Non-pigmented ciliary epithelial cell (primary cell): ENCODE measurements around the gene PRSS22.
"Not testable (repeated sequence)": the region's sequence is repeated elsewhere in the genome, so short reads cannot be mapped to it uniquely, and the experiment has no call there.

Source experiments
- DNase-seq: peaks from one replicate; pipeline ENCODE4 v3.0.0-alpha.2; 2010; ENCODE audit warnings: low read depth

Gene PRSS22

GRCh38 chr16:2857451-2858244, at the start of gene PRSS22:
TSS of gene PRSS22 (minus strand) at chr16:2858170. CDS start at chr16:2858104, 66 bp downstream.
- no peak for DNase-seq

- DNase-seq = not testable (repeated sequence)
Measured at GRCh38 chr16:2907084-2907753, 49.2 kb upstream of the PRSS22 start.

- no peak for DNase-seq
Measured at GRCh38 chr16:2905988-2906387, 48.0 kb upstream of the PRSS22 start.

DNA sequence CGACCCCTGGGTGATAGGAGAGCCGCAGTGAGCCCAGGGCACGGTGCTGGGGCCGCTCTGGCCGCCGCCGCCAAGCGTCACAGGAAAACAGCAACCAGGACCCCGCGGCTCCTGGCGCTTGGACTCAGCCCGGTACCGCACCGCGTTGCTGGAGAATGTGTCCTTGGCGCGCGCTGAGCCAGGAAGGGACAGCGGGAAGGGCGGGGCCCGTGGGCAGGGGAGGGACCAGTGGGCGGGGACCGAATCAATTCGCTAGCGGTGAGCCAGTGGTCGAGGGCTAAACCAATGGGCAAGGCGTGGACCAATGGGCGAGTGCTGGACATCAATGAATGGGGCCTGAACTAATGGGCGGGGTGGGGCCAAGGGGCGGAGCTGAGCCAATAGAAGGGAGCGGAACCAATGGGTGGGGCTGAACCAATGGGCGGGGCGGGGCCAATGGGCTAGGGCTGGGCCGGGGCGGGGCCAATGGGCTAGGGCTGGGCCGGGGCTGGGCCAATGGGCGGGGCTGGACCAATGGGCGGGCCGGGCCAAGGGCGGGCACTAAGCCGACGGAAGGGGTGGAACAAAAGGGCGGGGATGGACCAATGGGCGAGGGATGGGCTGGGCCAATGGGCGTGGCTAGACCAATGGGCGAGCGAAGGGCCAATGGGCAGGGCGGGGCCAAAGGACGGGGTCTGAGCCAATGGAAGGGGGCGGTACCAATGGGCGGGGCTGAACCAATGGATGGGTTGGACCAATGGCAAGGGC, 47.4 kb upstream of the PRSS22 start:
- peak; percentile 98 for DNase-seq

DNA sequence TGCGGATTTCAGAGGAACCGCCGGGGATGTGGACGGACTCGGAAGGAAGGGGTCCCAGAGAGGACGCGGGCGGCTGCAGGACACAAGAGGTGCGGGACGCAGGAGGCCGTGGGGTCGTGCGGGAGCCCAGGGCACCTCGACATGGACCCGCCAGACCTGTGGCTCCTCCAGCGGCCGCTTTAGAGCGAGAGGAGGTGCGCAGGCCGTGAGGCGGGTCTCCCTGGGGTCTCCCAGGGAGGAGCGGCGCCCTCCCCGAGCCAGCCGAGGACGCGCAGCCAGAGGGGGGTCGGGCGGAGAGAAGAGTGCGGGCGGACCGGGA, 46.9 kb upstream of the PRSS22 start:
- no peak for DNase-seq

GRCh38 chr16:2904100-2904921, 46.3 kb upstream of the PRSS22 start:
- no peak for DNase-seq

DNA sequence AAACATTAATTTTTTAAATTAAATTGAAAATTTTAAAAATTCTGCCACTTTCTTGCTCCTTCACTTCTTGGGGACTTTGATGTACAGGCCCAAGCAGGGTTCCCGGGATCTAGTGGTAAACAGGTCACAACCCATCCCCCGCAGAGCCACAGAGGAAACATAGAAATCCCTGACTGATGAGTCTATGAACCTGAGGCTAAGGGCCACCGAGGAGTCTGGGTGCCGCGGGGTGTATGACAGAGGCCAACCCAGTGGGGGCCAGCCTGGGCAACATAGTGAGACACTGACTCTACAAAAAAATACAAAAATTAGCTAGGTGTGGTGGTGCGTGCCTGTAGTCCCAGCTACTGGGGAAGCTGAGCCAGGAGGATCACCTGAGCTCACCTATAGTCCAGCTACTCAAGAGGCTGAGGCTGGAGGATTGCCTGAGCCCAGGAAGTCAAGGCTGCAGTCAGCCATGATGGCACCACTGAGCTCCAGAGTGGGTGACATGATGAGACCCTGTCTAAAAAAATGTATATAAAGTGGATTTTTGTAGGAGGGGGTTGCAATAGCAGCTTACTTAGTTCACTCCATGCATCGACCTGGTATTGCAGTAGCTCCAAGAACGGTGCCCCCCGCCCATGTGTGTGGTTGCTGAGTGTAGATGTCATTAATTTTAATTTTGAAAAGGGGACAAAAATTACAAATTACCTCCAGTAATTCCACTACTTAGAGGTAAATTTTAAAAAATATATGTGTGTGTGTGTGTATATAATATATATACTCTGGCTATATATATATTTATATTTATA, 44.6 kb upstream of the PRSS22 start:
- DNase-seq = no peak

GRCh38 chr16:2900526-2901075, 42.6 kb upstream of the PRSS22 start:
- DNase-seq = no peak

DNA sequence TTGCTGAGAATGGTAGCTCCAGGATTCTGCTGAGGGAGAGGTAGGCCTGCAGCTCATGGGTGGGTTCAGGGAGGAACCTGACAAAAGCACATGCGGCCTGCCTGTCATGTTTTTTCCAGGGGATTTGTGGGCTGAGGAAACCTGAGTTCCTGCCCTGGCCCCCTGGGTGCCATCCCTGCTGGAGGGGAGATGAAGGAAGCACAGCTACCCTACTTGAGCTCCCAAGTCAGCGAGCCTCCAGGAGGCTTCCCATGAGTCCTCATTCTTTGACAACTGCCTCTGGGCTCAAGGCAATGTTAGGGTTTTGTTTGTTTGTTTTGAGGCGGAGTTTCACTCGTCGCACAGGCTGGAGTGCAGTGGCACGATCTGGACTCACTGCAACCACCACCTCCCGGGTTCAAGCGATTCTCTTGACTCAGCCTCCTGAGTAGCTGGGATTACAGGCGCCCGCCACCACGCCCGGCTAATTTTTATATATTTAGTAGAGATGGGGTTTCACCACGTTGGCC, 41.6 kb upstream of the PRSS22 start:
- no peak for DNase-seq

DNA sequence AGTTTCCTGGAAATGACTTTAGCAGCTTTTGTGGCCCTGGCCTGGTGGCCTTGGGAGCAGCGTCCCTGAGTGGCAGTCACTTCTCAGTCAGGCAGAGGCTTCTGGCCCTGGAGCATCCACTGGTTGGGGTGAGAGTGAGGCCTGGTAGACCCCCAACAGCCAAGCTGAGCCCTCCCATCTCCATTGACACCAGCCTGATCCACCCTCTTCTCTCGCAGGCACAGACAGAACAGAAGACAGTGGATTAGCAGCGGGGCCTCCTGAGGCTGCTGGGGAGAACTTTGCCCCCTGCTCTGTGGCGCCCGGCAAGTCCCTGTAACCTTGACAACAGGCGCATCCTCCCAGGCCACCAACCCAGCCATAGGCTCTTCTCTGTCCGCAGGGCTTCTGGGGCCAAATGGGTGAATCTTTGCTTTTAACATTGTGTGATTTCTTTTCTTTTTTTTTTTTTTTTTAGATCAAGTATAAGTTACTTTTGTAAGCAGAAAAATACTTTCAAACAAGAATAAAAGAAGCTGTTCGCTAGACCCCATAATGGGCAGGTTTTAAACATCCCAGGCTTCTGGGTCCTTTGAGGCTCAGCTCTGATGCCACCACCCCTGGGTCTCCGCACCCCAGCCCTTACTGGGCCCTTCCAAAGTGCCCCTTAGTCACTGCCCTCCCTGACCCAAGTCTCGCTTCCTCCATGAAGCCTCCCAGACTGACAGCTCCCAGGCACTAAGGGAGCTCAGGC, 41.0 kb upstream of the PRSS22 start:
- DNase-seq = no peak

- no peak for DNase-seq
Measured at GRCh38 chr16:2897110-2897509, 39.1 kb upstream of the PRSS22 start.

DNA sequence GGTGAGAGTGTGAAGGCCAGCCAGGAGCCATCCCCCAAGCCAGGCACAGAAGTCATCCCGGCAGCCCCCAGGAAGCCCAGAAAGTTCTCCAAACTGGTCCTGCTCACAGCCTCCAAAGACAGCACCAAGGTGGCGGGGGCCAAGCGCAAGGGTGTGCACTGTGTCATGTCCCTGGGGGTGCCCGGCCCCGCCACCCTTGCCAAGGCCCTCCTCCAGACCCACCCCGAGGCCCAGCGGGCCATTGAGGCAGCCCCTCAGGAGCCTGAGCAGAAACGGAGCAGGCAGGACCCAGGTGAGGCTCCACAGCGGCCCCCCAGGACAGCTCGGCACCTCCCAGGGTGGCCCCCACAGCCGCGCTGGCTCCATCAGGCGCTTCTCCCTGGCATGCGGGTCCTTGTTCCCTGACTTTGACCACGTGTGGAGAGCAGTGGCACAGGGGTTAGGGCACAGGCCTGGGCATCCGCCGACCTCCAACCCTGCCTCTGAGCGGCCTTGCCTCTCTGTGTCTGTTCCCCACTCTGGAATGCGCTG, 38.6 kb upstream of the PRSS22 start:
- no peak for DNase-seq

DNA sequence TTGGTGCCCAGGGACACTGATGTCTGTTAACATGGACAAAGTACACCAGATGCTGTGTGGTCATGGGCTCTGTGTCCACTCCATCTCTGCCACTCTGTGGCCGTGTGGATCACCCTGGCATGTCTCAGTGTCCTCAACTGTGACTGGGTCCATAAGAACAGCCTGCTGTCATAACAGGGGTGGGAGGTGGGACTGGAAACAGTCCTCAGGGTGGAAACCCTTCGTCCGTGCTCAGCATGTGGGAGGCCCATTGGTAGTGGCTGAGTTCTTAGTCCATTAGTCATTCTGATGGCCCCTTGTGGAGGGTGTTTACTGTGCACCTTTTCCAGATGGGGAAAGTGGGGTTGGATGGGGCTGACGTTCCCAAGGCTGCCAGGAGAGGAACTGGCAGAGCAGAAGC, 37.8 kb upstream of the PRSS22 start:
- DNase-seq = no peak

GRCh38 chr16:2894231-2894630, 36.3 kb upstream of the PRSS22 start:
- no peak for DNase-seq

- no peak for DNase-seq
Measured at GRCh38 chr16:2884041-2884451, 26.1 kb upstream of the PRSS22 start.

DNA sequence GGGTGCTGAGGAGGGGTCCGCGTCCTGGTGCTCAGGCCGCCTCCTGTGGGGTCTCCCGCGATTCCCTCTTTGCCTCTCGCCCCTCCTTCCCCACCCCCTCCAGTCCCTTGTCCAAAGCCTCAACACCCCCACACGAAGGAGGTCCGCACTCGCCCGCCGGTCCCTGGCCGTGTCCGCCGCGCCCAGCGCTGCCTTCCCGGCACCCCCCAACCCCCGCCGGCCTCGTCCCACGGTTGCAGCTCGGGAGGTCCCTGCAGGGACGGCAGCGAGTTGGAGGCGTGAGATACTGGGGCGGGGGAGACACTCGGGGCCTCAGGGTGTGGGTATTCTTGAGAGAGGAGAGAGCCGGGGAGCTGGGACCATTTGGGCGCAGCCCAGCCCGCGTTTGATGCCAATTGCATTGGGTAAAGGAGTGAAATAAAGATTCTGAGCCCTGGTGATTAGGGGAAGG, 25.5 kb upstream of the PRSS22 start:
- DNase-seq = no peak

DNA sequence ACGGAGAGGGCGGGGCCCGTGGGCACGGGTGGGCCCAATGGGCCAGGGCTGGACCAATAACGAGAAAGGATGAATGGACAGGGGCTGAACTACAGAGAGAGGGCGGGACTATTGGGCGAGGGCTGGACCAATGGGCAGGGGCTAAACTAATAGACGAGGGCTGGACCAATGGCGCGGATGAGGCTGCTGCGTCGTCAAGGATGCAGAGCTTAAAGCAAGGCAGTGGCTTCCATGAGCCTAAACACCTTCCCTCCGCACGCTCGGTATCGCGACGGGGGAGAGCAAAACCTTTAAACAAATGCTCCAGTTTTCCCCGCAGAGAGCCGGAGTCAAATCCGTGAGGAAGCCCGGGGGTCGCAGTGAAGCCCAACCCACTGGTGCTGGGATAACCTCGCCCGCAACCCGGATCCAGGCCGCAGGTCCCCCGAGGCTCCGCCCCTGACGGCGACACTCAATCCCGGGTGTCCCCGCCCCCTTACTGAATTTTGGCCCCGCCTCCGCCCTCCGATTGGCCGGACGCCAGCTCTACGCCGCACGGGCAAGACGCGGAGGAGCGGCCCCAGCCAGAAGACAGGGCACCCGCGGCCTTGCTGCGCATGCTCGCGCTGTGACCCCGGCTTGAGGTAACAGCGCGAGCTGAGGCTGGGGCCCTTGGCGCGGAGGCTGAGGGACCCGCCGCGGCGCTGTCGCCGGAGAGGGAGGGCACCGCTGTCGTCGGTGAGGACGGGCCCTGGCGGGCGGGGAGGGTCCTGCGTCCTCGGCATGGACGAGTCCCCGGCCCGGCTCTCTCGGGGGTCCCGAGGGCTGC, 24.9 kb upstream of the PRSS22 start, which contains the start of gene FLYWCH2:
Gene FLYWCH2, plus strand, starts transcription at position 566 of the 808 bp plus-strand sequence. CDS start 13,235 bp downstream, outside the sequence.
- peak; percentile 95 for DNase-seq

DNA sequence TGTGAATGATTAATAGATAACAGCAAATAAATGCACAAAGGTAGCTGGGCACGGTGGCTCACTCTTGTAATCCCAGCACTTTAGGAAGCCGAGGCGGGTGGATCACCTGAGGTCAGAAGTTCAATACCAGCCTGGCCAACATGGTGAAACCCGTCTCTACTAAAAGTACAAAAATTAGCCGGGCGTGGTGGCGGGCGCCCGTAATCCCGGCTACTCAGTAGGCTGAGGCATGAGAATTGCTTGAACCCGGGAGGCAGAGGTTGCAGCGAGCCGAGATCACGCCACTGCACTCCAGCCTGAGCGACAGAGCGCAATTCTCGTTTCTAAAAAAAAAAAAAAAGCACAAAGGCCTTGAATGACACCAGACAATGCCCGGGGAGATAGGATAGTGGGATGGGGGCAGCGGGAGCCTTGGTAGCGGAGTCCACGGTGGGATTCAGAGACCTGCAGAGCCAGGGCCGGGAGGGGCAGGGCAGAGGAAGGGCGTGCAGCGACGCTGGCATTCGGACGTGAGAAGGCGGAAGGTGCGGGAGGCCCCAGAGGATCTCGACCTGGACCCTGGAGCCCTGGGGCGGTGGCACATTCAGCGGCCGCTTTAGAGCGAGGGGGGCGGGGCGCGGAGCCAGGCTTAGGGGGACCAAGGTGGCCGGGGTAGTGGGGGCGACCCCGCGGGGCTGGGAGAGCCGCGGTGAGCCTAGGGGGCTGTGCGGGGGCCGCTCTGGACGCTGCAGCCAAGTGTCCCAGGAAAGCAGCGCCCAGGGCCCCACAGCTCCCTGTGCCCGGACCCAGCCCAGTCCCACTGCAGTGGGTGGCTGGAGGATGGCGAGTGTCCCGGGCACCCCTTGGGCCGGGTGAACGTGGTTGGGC, 24.0 kb upstream of the PRSS22 start:
- DNase-seq = no peak
